ENCODE results near the gene C17orf113.

C17orf113 gene

GRCh38 chr17:42072323-42073187, 22.2 kb upstream of the C17orf113 start:
- no peak for DNase-seq

- no peak for DNase-seq
Observed at GRCh38 chr17:42071810-42072209, 21.4 kb upstream of the C17orf113 start.

- no peak for DNase-seq
Observed at GRCh38 chr17:42068979-42069378, 18.6 kb upstream of the C17orf113 start.

DNA sequence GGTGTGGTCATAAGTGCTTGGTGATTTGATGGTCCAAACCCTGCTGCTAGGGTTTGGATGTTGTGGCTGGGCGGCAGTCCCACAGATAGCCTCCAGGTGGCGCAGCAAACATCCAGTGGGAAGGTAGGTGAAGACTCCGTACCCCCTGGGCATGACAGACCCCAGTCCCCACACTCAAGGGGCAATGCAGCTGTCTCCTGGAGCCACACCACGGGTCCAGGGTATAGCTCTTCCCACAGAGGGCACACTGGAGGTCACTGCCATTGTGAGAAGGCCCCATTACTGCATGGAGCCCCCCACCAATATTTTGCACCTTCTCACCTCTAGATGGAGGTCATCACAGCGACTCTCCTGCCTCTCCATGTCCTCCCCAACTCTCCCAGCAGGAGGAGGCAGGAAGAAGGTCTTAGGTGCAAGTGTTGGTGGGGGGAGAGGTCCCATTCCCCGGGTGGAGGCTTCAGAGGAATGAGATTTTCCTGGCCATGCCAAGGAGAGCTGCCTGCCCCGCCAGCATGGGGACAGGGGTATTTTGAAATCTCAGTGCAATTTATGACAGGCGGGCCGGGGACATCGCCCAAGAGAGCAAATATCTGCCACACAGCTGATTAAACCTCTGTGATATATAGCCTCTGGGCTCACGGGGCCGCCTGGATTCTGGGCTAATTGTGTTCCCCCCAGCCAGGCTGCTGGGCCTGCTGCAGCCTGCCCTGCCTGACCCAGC, 17.1 kb upstream of the C17orf113 start:
- no peak for DNase-seq

DNA sequence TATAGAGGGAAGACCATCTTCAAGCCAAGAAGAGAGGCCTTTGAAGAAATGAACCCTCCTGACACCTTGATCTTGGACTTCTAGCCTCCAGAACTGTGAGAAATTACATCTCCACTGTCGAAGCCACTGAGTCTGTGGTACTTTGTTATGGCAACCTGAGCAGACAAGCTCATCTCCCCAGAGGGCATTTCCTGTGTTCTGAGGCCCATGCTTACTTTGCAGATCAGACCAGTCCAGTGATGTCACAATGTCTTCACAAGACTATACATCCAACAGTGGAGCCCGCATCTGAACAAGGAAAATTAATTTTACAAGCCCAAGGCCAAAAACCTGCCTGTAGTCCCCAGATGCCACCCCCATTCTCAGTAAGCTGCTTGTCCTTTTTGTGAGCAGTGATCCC, 14.8 kb upstream of the C17orf113 start:
- DNase-seq = no peak

DNA sequence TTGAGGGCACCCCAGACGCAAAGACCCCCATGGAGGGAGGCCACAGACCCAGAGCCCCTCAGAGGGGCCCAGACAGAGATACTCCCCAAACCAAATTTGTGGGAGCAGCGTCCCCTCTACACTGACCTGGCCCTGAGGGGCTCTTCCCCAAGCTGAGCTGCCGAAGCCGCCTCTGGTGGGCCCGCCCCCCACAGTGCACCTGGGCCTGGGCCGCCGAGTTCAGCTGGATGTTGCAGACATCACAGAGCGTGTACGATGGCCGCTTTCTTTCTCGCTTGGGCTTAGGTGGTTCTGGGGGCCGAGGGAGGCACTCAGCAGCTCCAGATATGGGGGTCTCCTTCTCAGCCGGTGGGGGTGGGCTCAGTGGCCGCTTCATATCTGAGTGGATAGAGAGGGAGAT, 12.3 kb upstream of the C17orf113 start:
- DNase-seq = no peak

GRCh38 chr17:42061646-42062487, 11.5 kb upstream of the C17orf113 start:
- DNase-seq = no peak

DNA sequence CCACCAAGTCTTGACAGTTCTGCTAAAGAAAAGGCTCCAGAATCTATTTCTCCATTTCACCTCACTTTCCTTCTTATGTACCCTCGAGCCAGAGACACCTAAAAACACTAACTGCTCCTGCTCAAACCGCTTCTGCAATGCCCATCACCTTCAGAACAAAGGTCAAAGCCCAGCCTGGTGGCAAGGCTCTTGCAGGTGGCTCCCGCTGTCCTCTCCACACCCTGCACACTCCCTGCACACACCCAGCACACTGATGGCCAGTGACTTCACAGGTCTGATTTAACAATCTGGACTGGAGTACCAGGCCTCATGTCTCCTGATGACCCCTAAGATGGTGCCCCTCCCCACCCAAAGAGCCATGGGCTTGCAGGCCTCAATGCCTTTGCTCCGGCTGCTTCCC, 9.8 kb upstream of the C17orf113 start:
- DNase-seq = no peak

DNA sequence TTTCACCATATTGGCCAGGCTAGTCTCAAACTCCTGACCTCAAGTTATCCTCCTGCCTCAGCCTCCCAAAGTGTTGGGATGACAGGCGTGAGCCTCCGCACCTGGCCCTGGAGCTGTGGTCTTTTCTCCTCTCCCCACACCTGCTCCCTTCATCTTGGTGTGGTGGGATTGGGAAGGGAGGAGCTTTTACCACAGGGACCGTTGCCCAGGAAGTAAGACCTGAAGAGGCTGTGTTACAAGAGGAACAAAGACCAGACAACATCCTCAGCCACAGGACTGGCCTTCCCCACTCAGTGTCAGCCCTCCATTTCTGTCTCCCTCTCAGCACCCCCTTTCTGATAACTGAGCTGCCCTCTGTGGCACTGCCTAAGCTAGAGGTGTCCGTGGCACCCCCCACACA, 9.4 kb upstream of the C17orf113 start:
- DNase-seq = no peak

- DNase-seq = no peak
Observed at GRCh38 chr17:42058063-42058462, 7.7 kb upstream of the C17orf113 start.

- DNase-seq = no peak
Observed at GRCh38 chr17:42056635-42057034, 6.2 kb upstream of the C17orf113 start.

DNA sequence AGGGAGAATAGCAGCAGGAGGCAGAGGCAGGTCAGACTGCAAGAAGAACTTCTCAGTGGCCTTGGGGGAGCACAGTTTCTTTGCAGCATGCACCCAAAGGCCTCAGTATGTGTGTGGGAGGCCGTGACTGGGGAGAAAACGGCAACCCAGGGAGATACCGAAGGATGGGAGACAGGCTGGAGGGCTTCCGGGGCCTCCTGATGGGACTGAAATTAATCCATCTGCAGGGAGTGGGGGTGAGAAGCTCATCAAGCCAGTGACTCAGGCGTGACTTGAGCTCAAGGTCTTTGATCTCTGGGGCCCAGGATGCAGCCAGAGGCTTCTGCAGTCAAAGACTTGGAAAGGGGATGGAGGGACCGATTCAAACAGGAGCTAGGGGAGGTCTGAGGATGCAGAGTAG, 5.1 kb upstream of the C17orf113 start:
- DNase-seq = no peak

DNA sequence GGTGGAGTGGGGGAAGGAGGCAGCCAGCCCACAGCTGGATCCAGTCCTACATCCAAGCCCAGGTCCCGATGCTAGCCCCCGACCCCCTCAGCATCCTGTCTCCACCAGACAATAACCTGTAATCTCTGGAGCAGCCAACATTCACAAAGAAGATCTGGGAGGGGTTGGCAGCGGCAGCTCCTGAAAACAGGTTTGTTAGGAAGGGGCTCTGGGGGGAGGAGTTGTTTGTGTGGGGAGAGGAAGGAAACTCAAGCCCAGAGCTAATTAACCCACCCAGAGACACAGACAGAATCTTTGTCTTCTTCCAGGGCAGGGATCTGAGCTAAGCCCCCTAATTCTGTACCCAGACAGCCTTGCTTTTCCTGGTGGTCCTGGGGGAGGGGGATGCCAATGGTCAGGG, 4.6 kb upstream of the C17orf113 start:
- no peak for DNase-seq

DNA sequence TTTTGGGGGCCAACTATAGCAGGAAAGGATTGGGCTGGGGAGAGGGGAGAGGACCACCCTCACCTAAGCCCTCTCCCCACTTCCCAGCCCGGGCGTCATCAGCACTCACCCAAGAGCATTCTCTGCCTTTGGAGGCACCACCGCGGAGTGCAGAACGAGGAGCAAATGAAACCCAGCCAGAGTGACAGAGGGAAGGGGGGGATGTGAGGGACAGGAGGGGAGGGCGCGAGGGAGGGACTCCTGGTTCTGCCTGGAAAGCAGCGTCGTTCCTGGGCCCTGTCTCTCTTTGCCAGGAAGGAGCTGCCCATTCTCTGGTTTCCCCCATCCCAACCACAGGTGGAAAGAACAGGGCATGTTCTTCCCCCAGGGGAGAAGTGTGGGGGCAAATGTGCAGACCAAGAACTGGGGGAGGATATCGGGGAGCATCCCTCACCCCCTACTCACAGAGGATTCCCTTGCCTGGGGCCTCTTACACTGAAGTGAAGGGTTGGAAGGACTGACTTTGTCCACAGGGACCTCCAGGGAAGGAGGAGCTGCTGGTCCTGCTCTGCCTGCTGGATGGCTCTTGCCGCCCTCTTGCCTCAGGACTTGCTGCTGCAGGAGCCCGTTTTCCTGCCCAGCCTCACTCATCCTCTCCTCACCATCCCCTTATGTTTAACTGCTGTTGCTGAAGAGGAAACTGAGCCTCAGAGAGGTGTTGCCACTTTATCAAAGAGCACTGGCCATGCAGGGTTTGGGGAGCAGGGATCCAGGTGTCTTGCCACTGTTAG, 3.5 kb upstream of the C17orf113 start:
- DNase-seq = no peak

GRCh38 chr17:42052346-42052877, 2.0 kb upstream of the C17orf113 start:
- no peak for DNase-seq

GRCh38 chr17:42051645-42052044, 1.2 kb upstream of the C17orf113 start:
- no peak for DNase-seq

- DNase-seq = no peak
Observed at GRCh38 chr17:42051013-42051400, 606 bp upstream of the C17orf113 start.

- no peak for DNase-seq
Observed at GRCh38 chr17:42049834-42050392, 488 bp downstream of the C17orf113 start.

DNA sequence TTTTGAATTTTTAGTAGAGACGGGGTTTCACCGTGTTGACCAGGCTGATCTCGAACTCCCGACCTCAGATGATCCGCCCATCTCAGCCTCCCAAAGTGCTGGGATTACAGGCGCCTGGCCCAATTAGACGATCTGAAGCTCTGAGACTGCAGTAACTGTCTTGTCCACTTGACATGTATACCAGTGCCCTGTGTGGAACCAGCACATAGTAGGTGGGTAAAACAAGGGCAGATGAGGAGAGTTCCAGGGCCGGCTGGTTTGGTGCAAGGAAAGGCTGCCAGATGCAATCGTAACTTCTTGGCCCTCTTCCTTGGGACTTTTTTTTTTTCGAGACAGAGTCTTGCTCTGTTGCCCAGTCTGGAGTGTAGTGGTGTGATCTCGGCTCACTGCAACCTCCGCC, 3.1 kb downstream of the C17orf113 start:
- no peak for DNase-seq

DNA sequence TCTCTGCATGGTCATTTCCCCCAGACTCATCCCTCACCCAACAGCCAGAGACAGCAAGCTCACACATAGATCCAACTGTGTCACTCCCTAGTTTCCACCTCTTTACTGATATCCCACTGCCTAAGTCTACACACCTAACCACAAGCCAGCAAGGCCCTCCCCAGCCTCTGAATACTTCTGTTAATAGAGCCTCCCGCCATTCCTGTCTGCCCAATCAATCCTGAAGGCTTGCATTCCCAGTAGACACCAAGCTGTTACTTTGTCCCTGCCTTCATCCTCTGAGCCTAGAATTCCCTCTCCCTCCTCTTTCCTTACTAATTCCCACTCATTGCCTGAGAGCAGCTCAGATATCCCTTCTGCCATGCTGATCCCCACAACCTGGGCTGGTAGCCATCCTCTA, 4.7 kb downstream of the C17orf113 start:
- DNase-seq = no peak

GRCh38 chr17:42042598-42043319, 7.6 kb downstream of the C17orf113 start:
- DNase-seq = no peak

Data from GDM1 (cell line).